Spleen (tissue), 11 donors: ENCODE data around the gene NAA15. TPM values are rescaled to one million over a fixed set of nuclear protein-coding genes. Genes with fewer than 3 reads are reported as not detected.
"Not testable (repeated sequence)": the region's sequence is repeated elsewhere in the genome, so short reads cannot be mapped to it uniquely, and the experiment has no call there.

ENCODE experiments used
- DNase-seq: peaks from one replicate; pipeline ENCODE4 v3.0.0-alpha.2; 2020
- H3K27ac ChIP-seq, 8 donors: fragments of 200-600 bp; sonication (generic) in 7 of 8; 1 replicate in 4 of 8; 2 replicates in 4 of 8; pipeline versions ENCODE4 v1.5.0 to v1.8.0; 2016 to 2021; ENCODE audit warnings: inconsistent platforms in 4 of 8, mild to moderate bottlenecking in 4 of 8, moderate library complexity in 1 of 8
- H3K27me3 ChIP-seq, 7 donors: fragments of 200-600 bp; sonication (generic) in 6 of 7; replicated peaks in 1 of 7; 1 replicate in 4 of 7; 2 replicates in 3 of 7; pipeline versions ENCODE4 v1.5.0 to v1.8.0; 2016 to 2021; ENCODE audit warnings: inconsistent platforms in 3 of 7, mild to moderate bottlenecking in 1 of 7
- H3K36me3 ChIP-seq, 6 donors: fragments of 200-600 bp; sonication (generic) in 5 of 6; 1 replicate in 4 of 6; 2 replicates in 2 of 6; pipeline versions ENCODE4 v1.5.0 to v1.8.0; 2016 to 2021; ENCODE audit warnings: inconsistent platforms in 2 of 6
- H3K4me1 ChIP-seq, 6 donors: fragments of 200-600 bp; sonication (generic) in 5 of 6; 1 replicate in 3 of 6; 2 replicates in 3 of 6; pipeline versions ENCODE4 v1.5.0 to v1.8.0; 2016 to 2021; ENCODE audit warnings: inconsistent platforms in 3 of 6
- H3K4me3 ChIP-seq, 8 donors: fragments of 200-600 bp; sonication (generic) in 7 of 8; 1 replicate in 4 of 8; 2 replicates in 4 of 8; pipeline versions ENCODE4 v1.5.0 to v1.8.0; 2016 to 2021; ENCODE audit warnings: inconsistent platforms in 4 of 8, mild to moderate bottlenecking in 4 of 8, moderate library complexity in 2 of 8
- H3K9me3 ChIP-seq, 8 donors: fragments of 200-600 bp; sonication (generic) in 7 of 8; 1 replicate in 4 of 8; 2 replicates in 4 of 8; pipeline versions ENCODE4 v1.5.0 to v1.8.0; 2016 to 2021; ENCODE audit warnings: inconsistent platforms in 4 of 8
- POLR2A ChIP-seq, 3 donors: fragments of 450-650 bp; IDR thresholded peaks; one replicate each; pipeline ENCODE4 v1.5.1; 2017; ENCODE audit warnings: antibody characterized with exemption in 3 of 3, mild to moderate bottlenecking in 1 of 3
- POLR2AphosphoS5 ChIP-seq, 3 donors: sonication (generic); formaldehyde crosslinking; IDR thresholded peaks; one replicate each; pipeline ENCODE4 v1.5.1; 2017; ENCODE audit warnings: antibody characterized with exemption in 3 of 3
- WGBS, 5 donors: extraction: QIAGEN DNeasy Blood & Tissue Kit in 3 of 5; methylation state at CpG; one replicate each; pipeline versions ENCODE4 v1.1.5 to v1.1.7; 2013 to 2018; 5-methylcytosine and 5-hydroxymethylcytosine counted together
- intact Hi-C: fragments of 100-400 bp; cut with DNase I; formaldehyde crosslinking; loops from one replicate; pipeline ENCODE4 v1.15.0; 2023; ENCODE audit warnings: low total_unique reads
- polyA plus RNA-seq, 3 donors: library from polyadenylated mRNA; stranded (reverse); fragments of 200-250 nt; gene quantifications; one replicate each; pipeline ENCODE4 v1.2.1, GENCODE V29; 2013
- small RNA-seq, 4 donors: library from RNA; depleted of rRNA; stranded (forward); fragments of <200 nt; gene quantifications; one replicate each; pipeline ENCODE3, GENCODE V24; 2016
- total RNA-seq, 7 donors: library from RNA; depleted of rRNA in 3 of 7; stranded (reverse); fragments of >200 nt in 3 of 7; fragmentation: NEBNext Ultra II Directional in 4 of 7; extraction: Animal tissue kit (Norgen Biotek cat#: 25700) in 4 of 7; gene quantifications; one replicate each; pipeline versions ENCODE4 v1.1.0 to v1.2.1, GENCODE V29; 2016 to 2021
- TF ChIP-seq, protein P1 (sequence below), 11 experiments: fragments of 200-600 bp in 7 of 11; fragments of 450-650 bp in 4 of 11; sonication (generic) in 4 of 11; IDR thresholded peaks in 8 of 11; conservative IDR thresholded peaks in 3 of 11; 1 replicate in 7 of 11; 2 replicates in 4 of 11; pipeline versions ENCODE4 v1.4.0 to v1.8.0; 2016 to 2021; ENCODE audit warnings: antibody characterized with exemption in 11 of 11, inconsistent platforms in 4 of 11, mild to moderate bottlenecking in 1 of 11
- donor health status: healthy with polysubstance abuse.
- donor health status: DM: no; HTN: no; CAD: no; lungs with moderate emphysema.
- donor health status: DM: no; HTN: no; CAD: no.
- donor health status: Bipolar disorder and iron deficiency.
- donor health status: healthy.
- donor health status: DM: no; HTN: no; CAD: no.
- donor health status: DM: yes; HTN: yes; CAD: no.

Gene NAA15
- total and polyA plus RNA-seq, 10 donors = 5.4 to 66.7 (median 37.8) TPM

GRCh38 chr4:139465922-139466321 is 164.6 kb downstream of the NAA15 start:
- TF ChIP-seq POLR2AphosphoS5 (IDR thresholded peaks at IDR 0.05) (no peak), POLR2A (IDR thresholded peaks at IDR 0.05) (no peak)
- TF ChIP-seq, protein P1, sequence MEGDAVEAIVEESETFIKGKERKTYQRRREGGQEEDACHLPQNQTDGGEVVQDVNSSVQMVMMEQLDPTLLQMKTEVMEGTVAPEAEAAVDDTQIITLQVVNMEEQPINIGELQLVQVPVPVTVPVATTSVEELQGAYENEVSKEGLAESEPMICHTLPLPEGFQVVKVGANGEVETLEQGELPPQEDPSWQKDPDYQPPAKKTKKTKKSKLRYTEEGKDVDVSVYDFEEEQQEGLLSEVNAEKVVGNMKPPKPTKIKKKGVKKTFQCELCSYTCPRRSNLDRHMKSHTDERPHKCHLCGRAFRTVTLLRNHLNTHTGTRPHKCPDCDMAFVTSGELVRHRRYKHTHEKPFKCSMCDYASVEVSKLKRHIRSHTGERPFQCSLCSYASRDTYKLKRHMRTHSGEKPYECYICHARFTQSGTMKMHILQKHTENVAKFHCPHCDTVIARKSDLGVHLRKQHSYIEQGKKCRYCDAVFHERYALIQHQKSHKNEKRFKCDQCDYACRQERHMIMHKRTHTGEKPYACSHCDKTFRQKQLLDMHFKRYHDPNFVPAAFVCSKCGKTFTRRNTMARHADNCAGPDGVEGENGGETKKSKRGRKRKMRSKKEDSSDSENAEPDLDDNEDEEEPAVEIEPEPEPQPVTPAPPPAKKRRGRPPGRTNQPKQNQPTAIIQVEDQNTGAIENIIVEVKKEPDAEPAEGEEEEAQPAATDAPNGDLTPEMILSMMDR (IDR thresholded peaks at IDR 0.05 in 8 of 11, conservative IDR thresholded peaks at IDR 0.05 in 3 of 11) = no peak
- WGBS, 5 donors = 71 to 94% (median 73%) methylated on average over 4 of the region's 4 CpGs

GRCh38 chr4:139468756-139469155 is 167.5 kb downstream of the NAA15 start:
- DNase-seq, H3K27me3 ChIP-seq, H3K27ac ChIP-seq, intact Hi-C loops, H3K4me3 ChIP-seq: not testable (repeated sequence)
- Histone ChIP-seq H3K9me3 (peaks cover 0 to 38% (median 24%) of the 10 kb centered on the region in 8 donors), H3K4me1 (peaks cover 0 to 21% (median 7%) of the 10 kb centered on the region in 6 donors), H3K36me3 (peaks cover 0 to 25% (median 13%) of the 10 kb centered on the region in 6 donors)

More at GRCh38 chr4:139465922-139466321, 164.6 kb downstream of the NAA15 start:
- DNase-seq = no peak
- Histone ChIP-seq H3K27ac (no peak overlapping the region), H3K36me3 (peaks cover 0 to 21% (median 0%) of the 10 kb centered on the region in 6 donors), H3K9me3 (peaks cover 0 to 24% (median 18%) of the 10 kb centered on the region in 8 donors), H3K4me3 (no peak overlapping the region), H3K4me1 (peaks cover 0 to 25% (median 5%) of the 10 kb centered on the region in 6 donors), H3K27me3 (no peaks in the 10 kb centered on the region)
- intact Hi-C loops = no loop called here

GRCh38 chr4:139469216-139469615 is 167.9 kb downstream of the NAA15 start:
- peaks cover 0 to 29% (median 16%) of the 10 kb centered on the region in 6 donors for H3K36me3 ChIP-seq
- H3K4me3 ChIP-seq = no peak overlapping the region
- TF ChIP-seq POLR2AphosphoS5 (IDR thresholded peaks at IDR 0.05) = no peak
- TF ChIP-seq, protein P1 (IDR thresholded peaks at IDR 0.05 in 8 of 11, conservative IDR thresholded peaks at IDR 0.05 in 3 of 11) = no peak
- TF ChIP-seq POLR2A (IDR thresholded peaks at IDR 0.05) = no peak
- 92 to 99% (median 97%) methylated on average over 2 of the region's 2 CpGs for WGBS, 5 donors
- no peaks in the 10 kb centered on the region for H3K27me3 ChIP-seq
- H3K4me1 ChIP-seq = peaks cover 0 to 21% (median 7%) of the 10 kb centered on the region in 6 donors
- H3K9me3 ChIP-seq = peaks cover 0 to 38% (median 24%) of the 10 kb centered on the region in 8 donors
- DNase-seq = no peak
- intact Hi-C loops = no loop called here
- no peak overlapping the region for H3K27ac ChIP-seq

Small RNA genes lying within 50 kb of the gene (small RNA-seq; reads per million reads assigned to genes)
- 0 reads per million in 4 donors for gene RF01225
- gene RNU6-1074P = 0 reads per million in 4 donors
- 0 reads per million in 4 donors for gene RNU6-1214P

Other genes with a start within 250 kb of the NAA15 start
- 10 to 100 TPM; 57.8 to 85.8 (median 69.1) TPM for gene ELF2, start 124.3 kb upstream of the NAA15 start, total RNA-seq
- 10 to 100 TPM; 13.0 to 14.7 (median 13.9) TPM for gene ELF2, start 124.3 kb upstream of the NAA15 start, polyA plus RNA-seq
- 1 to 10 TPM in 2 of 7 donors, under 1 TPM in 4, not detected in 1; 0.20 to 1.7 (median 0.48) TPM for gene MGARP, start 21.3 kb upstream of the NAA15 start, total RNA-seq
- under 1 TPM; 0.28 to 0.54 (median 0.50) TPM for gene MGARP, start 21.3 kb upstream of the NAA15 start, polyA plus RNA-seq
- 10 to 100 TPM; 27.8 to 47.2 (median 34.9) TPM for gene NDUFC1, start 972 bp downstream of the NAA15 start, total RNA-seq
- gene NDUFC1, start 972 bp downstream of the NAA15 start, polyA plus RNA-seq = 10 to 100 TPM; 70.9 to 92.8 (median 87.4) TPM
- gene RAB33B, start 152.6 kb downstream of the NAA15 start, total RNA-seq = 10 to 100 TPM in 4 of 7 donors, 1 to 10 TPM in 3; 8.4 to 12.4 (median 10.1) TPM
- gene RAB33B, start 152.6 kb downstream of the NAA15 start, polyA plus RNA-seq = 1 to 10 TPM; 3.3 to 4.4 (median 3.7) TPM